ENCODE results near the gene RIMKLB. TPM values are rescaled to one million over a fixed set of nuclear protein-coding genes. Genes with fewer than 3 reads are reported as not detected.

The RIMKLB gene
- total and polyA plus RNA-seq, 2 of the 8 experiments (the other 6 are each of a cell fraction or from before 2014, with no cell fraction given), result 37.8 to 78.2 TPM

DNA sequence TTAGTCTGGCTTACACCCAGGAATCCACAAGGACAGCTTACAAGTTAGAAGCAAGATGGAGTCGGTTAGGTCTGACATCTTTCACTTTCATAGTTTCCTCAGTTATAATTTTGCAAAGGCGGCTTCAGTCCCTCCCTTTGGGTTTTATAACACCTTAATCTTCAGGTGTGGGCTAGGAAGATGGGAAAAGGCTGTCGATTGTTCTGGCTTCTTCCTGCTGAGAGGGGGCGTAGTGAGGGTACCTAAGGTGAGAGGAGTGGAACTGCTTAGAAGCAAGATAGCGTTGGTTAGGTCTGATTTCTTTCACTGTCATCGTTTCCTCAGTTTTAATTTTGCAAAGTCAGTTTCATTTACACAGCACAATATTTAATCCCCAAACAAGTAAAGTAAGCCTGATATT, 134.7 kb downstream of the RIMKLB start:
- Histone ChIP-seq H3K9ac (replicated peaks in 1 of 4; ENCODE audit: extremely low read depth in 1 of 4, low read depth in 3 of 4, low read length in 3 of 4) (no peak overlapping the region), H2AK5ac (ENCODE audit: low read depth, low read length) (no peak overlapping the region), H2AFZ (ENCODE audit: low read length) (no peak overlapping the region), H2BK5ac (ENCODE audit: low read depth, low read length) (no peak overlapping the region), H2BK20ac (ENCODE audit: low read length) (no peak overlapping the region), H3K27me3 (replicated peaks in 1 of 4; ENCODE audit: control insufficient read depth in 3 of 4, extremely low read depth in 1 of 4, insufficient read depth in 3 of 4, low read length in 3 of 4) (no peaks in the 10 kb centered on the region), H3K23me2 (ENCODE audit: low read depth, low read length) (no peaks in the 10 kb centered on the region), H2BK120ac (replicated peaks; ENCODE audit: low read depth, low read length) (no peak overlapping the region), H3K4me3 (ENCODE audit: extremely low read depth in 1 of 4, insufficient read depth in 2 of 4, low read depth in 3 of 4, low read length in 4 of 4) (no peak overlapping the region), H2BK15ac (ENCODE audit: low read length) (no peak overlapping the region), H3K4ac (replicated peaks; ENCODE audit: insufficient read length, low read depth, low read length) (no peak overlapping the region), H3K14ac (ENCODE audit: insufficient read length) (no peak overlapping the region), H3K4me1 (replicated peaks in 1 of 4; ENCODE audit: control insufficient read depth in 3 of 4, insufficient read depth in 4 of 4, low read length in 3 of 4) (peaks cover 6 to 22% (median 15%) of the 10 kb centered on the region in 4 experiments; a peak in 5 of 7 replicates), H4K91ac (replicated peaks; ENCODE audit: insufficient read length, low read length) (no peak overlapping the region), H3K4me2 (ENCODE audit: insufficient read depth in 1 of 2, low read depth in 2 of 2, low read length in 2 of 2) (no peak overlapping the region), H3K56ac (replicated peaks; ENCODE audit: insufficient read length, low read depth, low read length) (no peak overlapping the region), H4K20me1 (replicated peaks in 1 of 2; ENCODE audit: control insufficient read depth in 1 of 2, insufficient read depth in 2 of 2, low read length in 2 of 2) (no peaks in the 10 kb centered on the region), H3K79me2 (ENCODE audit: control insufficient read depth in 1 of 2, insufficient read depth in 2 of 2, low read length in 2 of 2) (no peaks in the 10 kb centered on the region), H3K23ac (ENCODE audit: insufficient read length) (no peak overlapping the region), H3K18ac (ENCODE audit: extremely low read depth, low read length) (no peak overlapping the region; the same call in 1 of the 2 replicates), H2BK12ac (ENCODE audit: low read depth, low read length) (no peak overlapping the region), H3K79me1 (ENCODE audit: low read depth, low read length) (no peaks in the 10 kb centered on the region), H4K5ac (ENCODE audit: insufficient read length, low read depth, low read length) (no peak overlapping the region), H3K9me3 (ENCODE audit: insufficient read depth in 2 of 2, low read depth in 1 of 2, low read length in 1 of 2) (no peaks in the 10 kb centered on the region), H3K27ac (ENCODE audit: low read depth, low read length) (no peak overlapping the region), H4K8ac (ENCODE audit: extremely low read depth, insufficient read depth, low read length) (no peak overlapping the region), H3K36me3 (ENCODE audit: control insufficient read depth in 2 of 4, insufficient read depth in 4 of 4, low read length in 3 of 4) (no peaks in the 10 kb centered on the region)
- WGBS, 2 experiments (ENCODE audit: extremely low coverage in 1 of 2, insufficient coverage in 1 of 2, insufficient read length in 1 of 2, insufficient replicate concordance in 2 of 2, low coverage in 1 of 2, low lambda C conversion rate in 2 of 2, missing lambda C conversion rate in 1 of 2), result 82% methylated on average over 6 of the region's 6 CpGs; no CpG with 5 or more reads in 1 of the 2 experiments
- peak; percentile 19 for FAIRE-seq
- TF ChIP-seq HDAC2 (IDR thresholded peaks at IDR 0.05; ENCODE audit: borderline replicate concordance in 1 of 2, low read depth in 2 of 2, low read length in 2 of 2) (no peak), RAD21 (IDR thresholded peaks at IDR 0.05 in 1 of 2, conservative IDR thresholded peaks at IDR 0.05 in 1 of 2; ENCODE audit: low read depth in 2 of 2, low read length in 2 of 2) (peak in 1 of 2 experiments; percentile 13; a peak in 1 of 4 replicates), RFX5 (IDR thresholded peaks at IDR 0.05; ENCODE audit: borderline replicate concordance, low read depth, low read length) (no peak)
- CTCF ChIA-PET (ENCODE audit: partially characterized antibody), result interaction anchor here (0.6 to 8.2 kb wide), 6 partner anchors 13 to 231 kb away, joined by 3 to 43 read pairs (median 4); no protein-coding TSS in a partner anchor
- DNase-seq (ENCODE audit: low read depth in 1 of 2, low spot score in 2 of 2), result no peak
- POLR2A ChIA-PET (ENCODE audit: partially characterized antibody), result interaction anchor here (1.5 kb wide), 1 partner anchor 11 kb away, joined by 3 read pairs; the partner anchor contains the start of gene A2ML1

All from H1 (cell line).